Activated CD4-positive, CD25-positive, alpha-beta regulatory T cell (primary cell): Measurements from ENCODE around the gene AP3D1.
"Not testable (repeated sequence)": the region's sequence is repeated elsewhere in the genome, so short reads cannot be mapped to it uniquely, and the experiment has no call there.

ENCODE experiments used
- DNase-seq, 4 experiments: peaks; one replicate each; lab custom pipeline; 2025; lab: John Stamatoyannopoulos, UW

Gene AP3D1

DNA sequence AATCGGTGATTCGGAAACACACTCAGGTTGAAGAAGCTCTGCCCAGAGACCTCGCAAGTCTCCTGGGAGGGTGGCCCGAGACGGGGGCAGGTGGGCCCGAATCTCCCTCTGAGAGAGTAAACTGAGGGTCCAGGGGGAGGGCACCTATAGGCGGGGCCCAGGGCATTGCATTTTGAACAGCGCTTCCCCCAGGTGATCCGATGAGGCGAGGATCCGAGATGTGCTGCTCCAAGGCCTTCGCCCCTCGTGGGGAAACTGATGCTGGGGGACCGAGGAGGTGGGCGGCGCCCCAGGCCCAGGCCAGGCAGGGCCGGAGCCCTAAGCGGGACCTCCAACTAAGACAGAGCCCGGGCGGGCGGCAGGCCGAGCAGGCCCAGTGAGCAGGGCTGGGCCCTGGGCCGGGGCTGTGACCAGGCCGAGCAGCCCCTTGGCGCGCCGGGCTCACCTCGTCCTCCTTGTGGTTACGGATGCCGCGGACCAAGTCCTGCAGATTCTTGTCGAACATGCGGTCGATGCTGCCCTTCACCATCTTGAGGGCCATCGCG, 500 bp downstream of the AP3D1 start:
- peak in 1 of 4 experiments; percentile 33 for DNase-seq

DNA sequence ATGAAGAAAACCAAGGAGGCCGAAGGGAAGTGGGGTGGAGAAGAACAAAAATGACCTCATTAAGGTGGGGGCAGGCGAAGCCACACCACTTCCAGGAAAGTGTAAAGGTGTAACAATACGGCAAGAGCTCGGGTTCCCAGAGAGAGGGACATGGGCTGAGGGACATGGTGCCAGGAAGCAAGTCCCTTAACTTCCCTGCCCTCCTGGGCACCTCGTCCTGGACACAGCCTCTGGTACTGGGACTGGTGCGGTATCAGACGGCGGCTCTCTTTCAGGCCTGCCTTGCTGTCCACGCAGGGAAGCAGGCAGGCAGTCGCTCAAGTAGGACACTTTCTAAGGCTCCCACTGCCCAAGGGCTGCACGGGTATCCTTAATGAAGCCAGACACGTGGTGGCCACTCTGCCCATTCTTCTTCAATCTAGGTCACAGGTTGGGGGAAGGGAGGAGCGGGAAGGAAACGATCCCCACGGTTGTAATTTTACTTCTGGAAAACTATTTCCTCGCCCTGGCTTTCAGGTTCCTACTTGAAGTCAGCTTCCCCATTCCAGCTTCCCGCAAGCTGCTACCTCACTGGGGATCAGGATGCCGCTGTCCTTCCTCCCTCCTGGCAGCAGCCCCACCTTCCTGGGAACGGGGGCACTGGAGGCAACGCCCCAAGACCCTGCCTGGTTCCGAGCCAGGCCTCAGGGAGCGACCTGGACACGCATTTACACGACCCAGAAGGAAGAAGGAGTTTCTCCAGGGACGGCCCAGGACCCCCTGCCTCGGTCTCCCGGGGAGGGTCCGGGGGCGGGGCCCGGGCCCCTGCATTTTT, 1.2 kb downstream of the AP3D1 start:
- DNase-seq = no peak

DNA sequence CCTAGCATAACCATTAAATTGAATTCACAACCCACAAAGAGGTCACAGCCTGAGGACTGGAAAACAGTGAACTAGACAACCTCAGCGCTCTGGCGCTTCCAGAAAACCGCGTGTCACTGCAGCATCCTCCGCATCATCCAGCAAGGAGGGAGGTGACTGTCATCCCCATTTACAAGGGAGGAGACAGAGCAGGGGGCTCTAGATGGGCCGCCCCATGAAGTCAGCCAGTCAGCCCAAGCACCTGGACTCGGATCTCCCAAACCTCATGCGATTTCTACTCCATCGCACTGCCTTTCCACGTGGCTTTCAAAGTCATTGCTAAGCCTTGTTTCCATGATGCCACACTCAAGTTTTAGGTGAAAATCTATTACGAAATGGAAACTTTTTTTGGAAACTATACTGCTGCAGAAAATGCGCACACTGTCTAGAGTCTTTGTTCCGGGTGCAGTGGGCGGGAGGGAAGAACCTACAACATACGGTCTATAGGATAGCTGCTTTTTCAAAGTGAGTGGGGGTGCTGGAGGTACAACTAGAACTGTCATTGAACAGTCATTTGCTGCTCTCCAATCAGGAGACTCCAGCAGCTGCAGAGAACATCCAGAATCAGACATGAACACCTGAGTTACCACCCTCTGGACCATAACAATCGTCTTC, 2.8 kb downstream of the AP3D1 start:
- no peak for DNase-seq

DNA sequence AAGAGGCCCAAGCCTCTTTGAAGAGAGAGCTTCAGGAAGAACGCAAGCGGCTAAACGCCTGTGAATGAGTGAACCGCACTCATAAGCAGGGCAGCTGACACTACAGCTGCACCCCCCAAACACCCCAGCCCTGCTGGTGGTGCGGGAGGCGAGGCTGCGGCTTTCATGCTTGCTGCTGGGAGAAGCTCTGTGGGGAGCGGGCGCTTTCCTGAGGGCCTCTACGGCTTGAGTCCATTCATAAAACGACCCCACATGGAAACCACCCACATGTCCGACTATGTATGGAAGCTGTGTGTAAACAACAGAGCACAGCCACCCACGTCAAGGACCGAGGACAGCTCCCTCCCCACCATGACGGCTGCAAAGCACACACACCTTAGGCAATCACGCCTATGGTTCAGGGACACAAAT, 5.5 kb downstream of the AP3D1 start:
- DNase-seq = no peak

DNA sequence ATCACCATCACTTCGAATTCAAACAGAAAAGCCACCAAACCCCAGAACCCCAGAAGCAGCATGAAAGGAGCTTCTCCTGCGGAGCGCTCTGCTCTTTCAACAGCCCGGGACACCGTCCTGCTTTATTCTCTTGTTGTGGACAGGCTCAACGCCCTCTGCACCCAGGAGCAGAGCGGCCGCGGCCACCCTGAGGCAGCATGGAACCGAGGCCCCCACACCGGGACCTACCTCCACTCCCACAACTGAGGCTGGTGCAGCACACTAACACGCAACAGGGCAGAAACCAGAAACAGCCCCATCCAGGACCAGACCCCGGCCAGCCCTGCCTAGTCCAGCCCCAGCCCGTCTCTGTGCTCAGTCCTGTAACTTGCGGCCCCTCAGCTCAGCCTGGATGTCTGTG, 7.2 kb downstream of the AP3D1 start:
- no peak for DNase-seq

DNA sequence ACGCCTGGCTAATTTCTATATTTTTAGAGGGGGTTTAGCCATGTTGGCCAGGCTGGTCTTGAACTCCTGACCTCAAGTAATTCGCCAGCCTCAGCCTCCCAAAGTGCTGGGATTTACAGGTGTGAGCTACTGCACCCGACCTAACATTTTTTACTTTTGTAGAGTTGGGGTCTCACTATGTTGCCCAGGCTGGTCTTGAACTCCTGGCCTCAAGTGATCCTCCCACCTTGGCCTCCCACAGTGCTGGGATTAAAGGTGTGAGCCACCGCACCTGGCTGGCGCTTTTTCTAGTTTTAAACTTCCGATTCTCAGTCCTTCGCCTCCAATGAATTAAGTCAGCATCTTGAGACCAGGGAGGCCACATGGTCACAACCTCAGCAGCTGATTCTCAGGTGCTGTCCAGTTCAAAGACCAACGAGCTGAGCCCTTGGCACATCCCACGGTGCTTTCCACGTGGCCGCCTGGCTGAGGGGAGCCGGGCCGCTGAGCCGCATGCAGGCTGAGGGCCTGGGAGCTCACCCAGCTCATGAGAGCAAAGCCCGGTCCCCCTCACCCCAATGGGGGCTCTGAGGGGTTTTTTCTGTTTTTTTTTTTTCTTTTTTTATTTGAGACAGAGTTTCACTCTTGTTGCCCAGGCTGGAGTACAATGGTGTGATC, 9.1 kb downstream of the AP3D1 start:
- no peak for DNase-seq

DNA sequence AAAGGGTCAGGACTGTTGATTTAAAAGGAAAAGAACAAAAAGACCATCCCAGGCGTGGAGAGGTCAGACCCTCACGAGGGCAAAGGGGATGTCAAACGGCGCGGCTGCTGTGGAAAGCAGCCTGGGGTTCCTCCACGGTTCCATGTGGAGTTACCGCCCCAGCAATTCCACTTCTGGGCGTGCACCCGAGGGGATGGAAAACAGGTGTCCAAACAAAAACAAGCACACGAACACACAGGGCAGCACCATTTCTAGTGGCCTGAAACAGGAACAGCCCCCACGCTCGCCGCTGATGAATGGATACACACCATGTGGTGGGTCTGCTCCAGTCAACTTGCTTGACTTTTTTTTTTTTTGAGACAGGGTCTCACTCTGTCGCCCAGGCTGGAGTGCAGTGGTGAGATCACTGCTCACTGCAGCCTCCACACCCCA, 11.2 kb downstream of the AP3D1 start:
- no peak for DNase-seq

DNA sequence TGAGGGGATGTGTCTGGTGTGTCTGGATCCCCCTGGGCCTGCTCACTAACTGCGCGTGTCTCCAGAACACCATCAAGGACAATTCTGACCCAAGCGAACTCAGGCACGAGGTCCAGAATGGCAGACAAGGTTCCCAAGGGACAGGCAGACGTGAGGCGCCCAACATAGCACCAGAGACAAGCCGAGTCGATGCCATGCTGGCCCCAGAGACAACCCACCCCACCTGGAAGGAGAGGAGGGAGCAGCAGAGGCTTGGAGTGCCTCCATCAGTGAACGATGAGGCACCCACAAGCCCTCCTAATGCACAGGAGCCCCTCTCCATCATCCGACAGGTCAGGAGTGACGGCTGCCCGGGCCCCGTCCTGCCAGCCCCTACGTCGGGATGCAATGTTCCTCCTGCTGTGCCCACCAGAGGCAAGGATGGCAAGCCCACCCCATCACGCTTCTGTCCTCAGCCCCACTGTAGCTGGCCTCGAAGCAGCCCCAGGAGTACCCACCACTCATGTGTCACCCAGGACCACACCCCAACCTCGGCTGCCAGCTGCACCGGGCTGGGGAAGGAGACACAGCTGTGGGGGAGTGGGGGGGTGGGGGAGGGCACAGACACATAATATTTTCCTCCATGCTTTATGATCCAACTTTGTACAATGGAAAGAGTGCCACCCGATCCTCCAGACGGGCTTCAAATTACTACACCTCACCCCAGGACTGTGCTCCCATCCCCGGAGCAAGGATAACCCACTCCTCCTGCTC, 11.8 kb downstream of the AP3D1 start:
- no peak for DNase-seq

DNA sequence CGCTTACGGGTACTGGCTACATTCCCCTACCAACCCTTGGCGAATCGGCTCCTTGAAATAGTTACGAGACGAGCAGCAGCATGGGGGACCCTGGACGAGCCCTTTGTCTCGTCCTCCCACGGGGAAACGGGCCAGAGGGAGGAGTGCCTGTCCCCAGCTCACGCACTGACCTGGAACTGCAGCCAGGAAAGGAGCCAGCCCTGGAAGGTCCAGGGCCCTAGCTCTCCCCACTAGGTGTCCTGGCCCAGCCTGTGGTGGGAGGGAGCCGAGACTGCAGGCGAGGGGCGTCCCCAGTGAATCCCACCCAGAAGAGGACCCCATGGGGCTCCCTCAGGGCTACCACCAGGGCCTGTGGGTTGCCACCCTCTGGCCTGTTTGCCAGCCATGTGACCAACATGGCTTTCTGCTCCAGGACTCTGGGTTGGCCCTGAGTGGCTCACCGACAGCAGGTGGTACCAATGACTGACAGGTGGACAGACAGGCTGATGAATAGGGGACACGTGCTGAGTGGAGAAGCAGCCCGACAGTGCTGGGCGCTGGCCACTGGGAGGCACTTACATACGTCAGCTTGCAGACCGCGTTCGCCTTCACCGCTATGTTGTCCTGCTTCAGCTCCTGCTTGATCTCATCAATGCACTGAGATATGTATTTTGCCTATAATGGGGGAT, 13.2 kb downstream of the AP3D1 start:
- DNase-seq = no peak

DNA sequence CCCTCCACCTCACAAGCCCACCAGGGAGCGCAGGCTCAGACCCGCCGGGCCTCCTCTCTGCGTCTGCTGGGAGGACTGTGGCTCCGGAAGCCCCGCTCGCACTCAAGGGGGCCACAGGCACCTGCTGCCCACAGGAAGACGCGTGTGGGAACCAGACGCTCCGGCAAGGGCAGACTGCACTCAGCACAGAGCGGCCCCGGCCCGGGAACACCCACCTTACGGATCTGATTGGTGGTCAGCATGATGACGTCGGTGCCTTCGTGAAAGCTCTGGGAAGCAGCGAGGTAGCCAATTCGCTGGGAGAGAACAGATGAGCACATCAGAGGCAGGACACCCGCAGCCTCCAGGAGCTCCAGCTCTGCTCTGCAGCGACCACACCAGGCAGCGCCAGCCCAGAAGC, 14.6 kb downstream of the AP3D1 start:
- no peak for DNase-seq

DNA sequence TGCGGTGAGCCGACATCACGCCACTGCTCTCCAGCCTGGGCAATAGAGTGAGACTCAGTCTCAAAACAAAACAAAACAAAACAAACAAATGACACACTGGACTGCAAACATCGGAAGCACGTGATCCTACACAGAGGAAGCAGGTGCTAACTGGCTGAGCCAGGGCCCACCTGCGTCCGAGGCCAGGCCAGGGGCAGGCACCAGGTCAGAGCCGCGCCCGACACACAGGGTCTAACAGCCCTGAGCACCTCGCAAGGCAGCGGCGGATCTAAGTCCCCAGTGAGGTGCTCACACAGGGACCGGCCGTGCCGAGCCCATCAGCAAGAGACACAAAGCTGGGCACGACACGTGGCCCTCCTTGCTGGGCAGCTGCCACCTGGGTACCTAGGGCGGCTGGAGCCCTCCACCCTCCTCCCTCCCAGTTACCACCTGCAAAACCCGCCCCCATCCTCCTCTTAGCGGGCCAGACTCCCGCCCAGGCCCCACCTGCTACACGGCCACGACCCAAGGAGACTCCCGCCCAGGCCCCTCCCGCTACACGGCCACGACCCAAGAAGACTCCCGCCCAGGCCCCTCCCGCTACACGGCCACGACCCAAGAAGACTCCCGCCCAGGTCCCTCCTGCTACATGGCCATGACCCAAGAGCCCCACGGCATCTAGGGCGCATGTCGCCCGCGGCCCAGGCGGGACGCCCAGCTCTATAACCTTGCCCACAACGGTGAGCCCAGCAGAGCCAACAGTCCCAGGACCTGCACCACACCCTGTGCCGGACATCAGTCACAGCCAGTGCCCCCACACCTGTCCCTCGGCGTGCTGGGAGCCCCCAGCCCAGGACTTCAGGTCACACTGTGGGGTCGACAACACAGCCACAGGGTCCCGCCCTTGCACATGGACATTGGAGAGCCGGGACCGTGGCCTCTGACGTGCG, 15.6 kb downstream of the AP3D1 start:
- DNase-seq = no peak

DNA sequence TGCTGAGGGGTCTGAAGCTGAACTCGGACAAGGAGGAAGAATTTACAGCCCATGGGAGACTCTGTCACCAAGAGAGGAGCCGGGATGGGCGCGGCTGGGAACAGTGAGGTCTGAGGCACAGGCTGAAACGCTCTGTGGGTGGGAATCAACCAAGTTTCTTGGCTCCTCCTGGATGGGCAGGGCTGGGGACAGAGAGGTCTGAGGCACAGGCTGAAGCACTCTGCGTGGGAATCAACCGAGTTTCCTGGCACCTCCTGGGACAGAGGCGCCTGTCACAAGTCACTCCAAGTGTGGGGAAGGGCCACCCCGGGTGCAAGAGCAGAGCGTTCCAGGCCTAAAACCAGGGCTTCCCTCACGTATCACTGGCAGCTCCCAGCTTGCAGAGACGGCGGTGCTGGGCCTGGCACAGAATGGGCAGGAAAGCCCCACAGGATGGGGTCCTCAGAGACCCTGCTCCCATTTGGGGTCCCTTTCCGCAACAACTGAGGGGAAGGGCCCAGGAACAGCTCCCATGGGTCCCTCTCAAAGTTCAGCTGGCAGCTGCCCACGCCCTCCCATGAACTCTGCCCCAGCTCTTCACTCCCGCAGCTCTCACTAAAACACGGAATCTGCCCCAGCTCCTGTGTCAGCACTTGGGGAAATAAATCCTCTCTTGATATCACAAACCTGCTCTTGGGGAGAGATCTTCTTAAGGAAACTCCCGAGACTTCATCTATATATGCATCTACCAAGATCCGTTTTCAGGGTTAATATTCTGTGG, 18.5 kb downstream of the AP3D1 start:
- no peak for DNase-seq

DNA sequence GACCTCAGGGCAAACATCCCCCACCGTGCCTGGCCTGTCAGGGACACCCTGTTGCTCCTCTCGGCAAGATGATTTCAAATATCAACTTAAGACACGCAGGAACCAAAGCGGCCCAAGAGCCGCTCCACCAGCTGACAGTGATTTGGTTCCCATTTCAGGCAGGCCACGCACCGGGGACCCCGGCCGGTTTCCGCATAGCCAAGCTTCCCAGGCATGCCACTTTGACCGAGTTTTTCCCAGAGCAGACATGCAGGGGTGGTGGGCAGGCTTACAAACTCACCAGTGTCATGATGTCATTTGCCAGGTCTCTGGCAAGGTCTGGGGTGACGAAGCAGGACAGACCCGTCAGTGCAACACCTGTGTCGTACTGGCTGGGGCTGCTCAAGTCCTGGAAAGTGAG, 19.2 kb downstream of the AP3D1 start:
- no peak for DNase-seq

DNA sequence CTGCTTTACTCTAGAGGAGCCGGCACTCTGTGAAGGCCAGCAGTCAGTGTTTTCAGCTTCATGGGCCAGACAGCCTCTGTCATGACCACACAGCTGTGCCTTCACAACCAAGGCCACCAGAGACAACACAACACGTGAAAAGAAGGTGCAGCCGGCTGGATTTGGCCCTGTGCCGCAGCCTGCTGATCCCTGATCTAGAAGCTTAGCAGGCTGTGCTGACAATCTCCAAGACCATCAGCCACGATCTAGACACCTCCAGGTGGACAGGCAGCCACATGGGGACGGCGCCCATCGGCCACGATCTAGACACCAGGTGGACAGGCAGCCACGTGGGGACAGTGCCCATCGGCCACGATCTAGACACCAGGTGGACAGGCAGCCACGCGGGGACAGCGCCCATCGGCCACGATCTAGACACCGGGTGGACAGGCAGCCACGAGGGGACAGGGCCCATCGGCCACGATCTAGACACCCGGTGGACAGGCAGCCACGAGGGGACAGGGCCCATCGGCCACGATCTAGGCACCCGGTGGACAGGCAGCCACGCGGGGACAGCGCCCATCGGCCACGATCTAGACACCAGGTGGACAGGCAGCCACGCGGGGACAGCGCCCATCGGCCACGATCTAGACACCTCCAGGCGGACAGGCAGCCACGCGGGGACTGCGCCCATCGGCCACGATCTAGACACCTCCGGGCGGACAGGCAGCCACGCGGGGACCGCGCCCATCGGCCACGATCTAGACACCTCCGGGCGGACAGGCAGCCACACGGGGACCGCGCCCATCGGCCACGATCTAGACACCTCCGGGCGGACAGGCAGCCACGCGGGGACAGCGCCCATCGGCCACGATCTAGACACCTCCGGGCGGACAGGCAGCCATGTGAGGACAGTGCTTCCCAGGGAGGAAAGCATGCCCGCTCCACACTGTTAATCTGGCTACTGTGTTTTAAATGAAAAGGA, 20.1 kb downstream of the AP3D1 start:
- DNase-seq = not testable (repeated sequence)

DNA sequence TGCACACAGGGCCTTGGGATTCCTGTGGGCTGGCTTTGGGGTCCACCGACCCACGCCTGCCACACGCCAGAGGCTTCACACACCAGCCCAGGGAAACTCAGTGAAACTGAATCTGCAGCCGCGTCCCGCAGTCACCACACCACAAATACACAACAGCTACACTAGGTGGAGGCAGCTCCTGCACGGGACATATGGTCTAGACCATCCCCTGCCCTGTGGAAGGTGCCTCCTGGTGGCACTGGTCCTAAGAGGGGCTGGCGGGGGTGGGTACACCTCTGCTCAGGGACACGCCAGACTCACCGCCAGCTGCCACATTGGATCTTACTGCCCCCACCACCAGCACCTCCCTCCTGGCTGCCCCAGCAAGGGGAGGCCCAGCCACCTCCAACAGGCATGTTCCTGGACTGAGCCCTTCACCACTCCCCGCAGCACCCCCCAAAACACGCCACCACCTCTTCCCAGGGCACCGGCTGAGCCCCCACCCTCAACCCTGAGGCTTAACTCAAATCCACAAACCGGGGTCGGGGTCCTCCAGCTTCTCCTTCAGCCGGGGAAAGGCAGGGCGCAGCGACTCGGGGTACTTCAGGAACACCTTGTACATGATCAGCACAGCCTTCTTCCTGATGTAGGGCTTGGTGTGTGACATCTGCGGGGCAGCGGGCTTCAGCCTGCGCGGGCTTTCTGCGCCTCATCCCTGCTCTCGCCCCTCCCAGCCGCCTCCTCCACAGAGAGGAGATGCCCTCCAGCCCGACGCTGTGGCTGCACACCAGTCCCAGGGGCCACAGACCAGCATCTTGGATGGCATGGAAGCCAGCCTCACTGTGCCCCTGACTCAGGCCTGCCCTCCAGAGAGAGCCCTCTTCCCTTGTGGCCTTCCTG, 21.2 kb downstream of the AP3D1 start:
- no peak for DNase-seq

DNA sequence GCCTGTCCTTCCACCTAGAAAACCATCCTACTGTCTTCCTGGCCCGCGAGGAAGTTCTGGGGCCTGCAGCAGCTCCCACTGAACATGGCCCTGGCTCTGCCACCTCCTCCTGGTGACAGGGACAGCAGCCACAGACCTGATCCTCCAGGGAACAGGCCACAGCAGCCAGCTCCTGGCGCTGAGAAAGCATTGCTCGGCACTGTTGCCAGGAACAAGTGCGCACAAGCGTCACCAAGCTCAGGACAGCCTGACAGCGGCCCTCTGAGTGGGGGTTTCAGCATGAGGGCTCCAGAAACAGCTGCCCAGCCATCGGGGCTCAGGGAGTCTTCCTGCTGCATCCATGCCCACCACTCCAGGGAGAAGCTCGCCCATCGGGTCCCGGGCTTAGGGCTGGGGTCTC, 21.9 kb downstream of the AP3D1 start:
- DNase-seq = no peak

DNA sequence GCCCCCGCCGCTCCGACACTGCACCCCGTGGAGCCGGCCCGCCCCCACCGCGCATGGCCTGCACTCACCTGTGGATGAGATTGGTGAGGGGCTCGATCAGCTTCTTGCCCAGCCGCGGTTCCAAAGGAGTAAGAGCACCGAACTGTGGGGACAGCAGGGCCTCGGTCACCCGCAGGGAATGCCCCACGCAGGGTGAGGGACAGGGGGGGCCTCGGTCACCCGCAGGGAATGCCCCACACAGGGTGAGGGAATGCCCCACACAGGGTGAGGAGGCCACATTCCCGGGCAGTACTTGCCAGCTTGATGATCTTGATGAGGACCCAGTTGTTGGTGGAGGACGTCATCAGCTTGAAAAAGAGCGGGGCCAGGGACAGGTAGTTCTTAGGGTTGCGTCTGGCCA, 22.3 kb downstream of the AP3D1 start:
- DNase-seq = no peak
